Thyroid gland (tissue), 4 donors: ENCODE data around the gene XRCC6. TPM values are rescaled to one million over a fixed set of nuclear protein-coding genes. Genes with fewer than 3 reads are reported as not detected.

Experiments used
- DNase-seq, 2 donors: peaks; one replicate each; pipeline ENCODE4 v3.0.0-alpha.2; 2019
- H3K27ac ChIP-seq, 3 donors: fragments of 200-600 bp; sonication (generic); 1 replicate in 2 of 3; 2 replicates in 1 of 3; pipeline ENCODE4 v1.5.1; 2016 to 2019; ENCODE audit warnings: mild to moderate bottlenecking in 1 of 3, moderate library complexity in 1 of 3
- H3K27me3 ChIP-seq: fragments of 200-600 bp; sonication (generic); one replicate; pipeline ENCODE4 v1.5.1; 2019
- H3K36me3 ChIP-seq, 2 donors: fragments of 200-600 bp; sonication (generic); one replicate each; pipeline ENCODE4 v1.5.1; 2016 to 2019
- H3K4me1 ChIP-seq, 2 donors: fragments of 200-600 bp; sonication (generic); one replicate each; pipeline ENCODE4 v1.5.1; 2017 to 2019
- H3K4me3 ChIP-seq, 3 donors: fragments of 200-600 bp; sonication (generic); replicated peaks in 1 of 3; 1 replicate in 2 of 3; 2 replicates in 1 of 3; pipeline ENCODE4 v1.5.1; 2016; ENCODE audit warnings: mild to moderate bottlenecking in 1 of 3
- H3K9me3 ChIP-seq: fragments of 200-600 bp; sonication (generic); one replicate; pipeline ENCODE4 v1.5.1; 2017
- POLR2A ChIP-seq, 2 donors: fragments of 450-650 bp; IDR thresholded peaks; one replicate each; pipeline ENCODE4 v1.6.1; 2017; ENCODE audit warnings: antibody characterized with exemption in 2 of 2, mild to moderate bottlenecking in 2 of 2, moderate library complexity in 1 of 2
- WGBS, 2 donors: methylation state at CpG; one replicate each; pipeline ENCODE4 v1.1.5; 2017; 5-methylcytosine and 5-hydroxymethylcytosine counted together
- intact Hi-C: fragments of 100-400 bp; cut with DNase I; formaldehyde crosslinking; loops from one replicate; pipeline ENCODE4 v1.15.1; 2023
- total RNA-seq, 4 donors: library from RNA; depleted of rRNA; stranded (reverse); fragments of >200 nt; gene quantifications; one replicate each; pipeline ENCODE4 v1.2.3, GENCODE V29; 2016
- TF ChIP-seq, protein P1 (sequence below), 6 experiments: fragments of 200-600 bp in 3 of 6; fragments of 450-650 bp in 3 of 6; sonication (generic) in 3 of 6; IDR thresholded peaks; one replicate each; pipeline ENCODE4 v1.5.1; 2016 to 2019; ENCODE audit warnings: antibody characterized with exemption in 6 of 6, mild to moderate bottlenecking in 2 of 6, inconsistent platforms in 1 of 6, moderate library complexity in 1 of 6

Gene XRCC6
- total RNA-seq, 4 donors from 2014 or later, result 171 to 220 (median 195) TPM

DNA sequence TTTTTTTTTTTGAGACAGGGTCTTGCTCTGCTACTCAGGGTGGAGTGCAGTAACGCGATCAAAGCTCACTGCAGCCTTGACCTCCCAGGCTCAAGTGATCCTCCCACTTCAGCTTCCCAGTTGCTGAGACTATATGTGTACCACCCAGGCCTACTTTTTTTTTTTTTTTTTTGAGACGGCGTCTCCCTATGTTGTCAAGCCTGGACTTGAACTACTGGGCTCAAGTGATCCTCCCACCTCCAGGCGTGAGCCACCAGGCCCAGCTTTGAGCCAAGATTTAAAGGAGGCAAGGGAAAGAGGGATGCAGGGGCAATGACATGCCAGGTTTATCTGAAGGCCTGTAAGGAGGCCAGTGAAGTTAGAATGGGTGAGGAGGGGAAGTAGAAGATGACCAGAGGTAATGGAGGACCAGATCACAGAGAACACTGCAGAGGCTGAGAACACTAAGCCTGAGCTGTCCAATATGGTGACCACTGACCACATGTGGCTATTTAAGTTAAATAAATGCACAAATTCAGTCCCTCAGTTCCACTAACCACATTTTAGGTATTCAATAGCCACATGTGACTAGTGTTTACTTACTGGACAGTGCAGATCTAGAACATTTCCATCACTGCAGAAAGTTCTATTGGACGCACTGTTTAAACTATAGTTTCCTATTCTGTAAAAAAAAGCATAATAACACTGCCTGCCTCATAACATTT, 8.3 kb upstream of the XRCC6 start:
- Histone ChIP-seq H3K27me3 (no peaks in the 10 kb centered on the region), H3K9me3 (no peaks in the 10 kb centered on the region), H3K36me3 (no peaks in the 10 kb centered on the region), H3K4me1 (no peaks in the 10 kb centered on the region), H3K4me3 (no peak overlapping the region), H3K27ac (no peak overlapping the region)
- DNase-seq, result no peak
- WGBS, 2 donors, result 95 to 97% methylated on average over 6 of the region's 6 CpGs
- intact Hi-C loops, result no loop called here
- TF ChIP-seq, protein P1, sequence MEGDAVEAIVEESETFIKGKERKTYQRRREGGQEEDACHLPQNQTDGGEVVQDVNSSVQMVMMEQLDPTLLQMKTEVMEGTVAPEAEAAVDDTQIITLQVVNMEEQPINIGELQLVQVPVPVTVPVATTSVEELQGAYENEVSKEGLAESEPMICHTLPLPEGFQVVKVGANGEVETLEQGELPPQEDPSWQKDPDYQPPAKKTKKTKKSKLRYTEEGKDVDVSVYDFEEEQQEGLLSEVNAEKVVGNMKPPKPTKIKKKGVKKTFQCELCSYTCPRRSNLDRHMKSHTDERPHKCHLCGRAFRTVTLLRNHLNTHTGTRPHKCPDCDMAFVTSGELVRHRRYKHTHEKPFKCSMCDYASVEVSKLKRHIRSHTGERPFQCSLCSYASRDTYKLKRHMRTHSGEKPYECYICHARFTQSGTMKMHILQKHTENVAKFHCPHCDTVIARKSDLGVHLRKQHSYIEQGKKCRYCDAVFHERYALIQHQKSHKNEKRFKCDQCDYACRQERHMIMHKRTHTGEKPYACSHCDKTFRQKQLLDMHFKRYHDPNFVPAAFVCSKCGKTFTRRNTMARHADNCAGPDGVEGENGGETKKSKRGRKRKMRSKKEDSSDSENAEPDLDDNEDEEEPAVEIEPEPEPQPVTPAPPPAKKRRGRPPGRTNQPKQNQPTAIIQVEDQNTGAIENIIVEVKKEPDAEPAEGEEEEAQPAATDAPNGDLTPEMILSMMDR (IDR thresholded peaks at IDR 0.05), result no peak
- no peak for TF ChIP-seq POLR2A (IDR thresholded peaks at IDR 0.05)

DNA sequence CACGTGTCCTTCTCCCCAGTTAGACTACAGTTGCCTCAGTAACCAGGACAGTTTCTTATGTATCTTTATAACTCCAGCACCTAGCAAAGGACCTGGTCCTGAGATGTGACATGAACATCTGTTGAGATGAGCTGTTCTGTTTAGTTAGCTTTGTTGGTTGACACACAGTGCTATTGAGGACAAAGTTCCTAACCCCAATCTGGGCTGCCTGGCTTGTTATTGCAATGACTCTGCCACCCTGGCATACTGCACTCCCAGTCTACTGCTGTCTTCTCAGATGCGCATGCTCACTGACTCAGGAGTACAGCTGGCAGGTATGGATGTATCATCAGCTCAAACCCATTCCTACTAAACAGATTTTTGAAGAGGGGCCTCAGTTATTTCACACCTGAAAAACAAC, 7.6 kb upstream of the XRCC6 start:
- no peak overlapping the region for H3K27ac ChIP-seq

DNA sequence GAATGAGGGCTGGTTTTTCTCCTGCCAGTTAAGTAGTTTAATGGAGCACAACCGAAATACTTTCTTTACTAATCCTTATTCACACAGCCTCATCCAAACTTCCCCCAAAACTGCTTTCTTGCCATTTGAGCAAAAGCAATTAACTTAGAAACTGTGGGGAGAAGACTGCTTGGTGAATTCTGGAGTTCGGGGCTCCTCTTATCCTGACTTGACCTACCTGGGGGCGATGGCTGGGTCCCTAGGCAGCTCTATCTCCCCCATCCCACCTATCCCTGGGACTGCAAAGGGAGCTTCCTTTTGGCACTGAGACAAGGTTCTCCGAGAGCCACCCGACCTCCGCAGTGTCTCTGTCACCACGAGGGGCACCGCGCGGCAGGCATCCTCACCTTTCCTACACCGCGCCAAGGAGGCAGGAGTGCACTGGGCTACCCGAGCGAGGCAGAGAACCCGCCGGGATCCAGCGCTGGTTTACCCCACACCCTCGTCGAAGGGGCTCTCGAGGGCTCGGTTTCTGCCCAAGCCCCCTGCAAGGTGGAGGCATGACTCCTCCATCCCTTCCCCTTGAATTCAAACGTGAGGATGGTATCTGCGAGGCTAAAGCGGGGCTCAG, 1.0 kb upstream of the XRCC6 start:
- Histone ChIP-seq H3K27ac (peak overlapping the region; percentile 70 to 92 (median 87)), H3K4me3 (peak overlapping the region; percentile 31 to 91 (median 82)), H3K4me1 (peaks cover 15 to 17% of the 10 kb centered on the region in 2 donors), H3K9me3 (no peaks in the 10 kb centered on the region), H3K36me3 (peaks cover 15 to 18% of the 10 kb centered on the region in 2 donors), H3K27me3 (no peaks in the 10 kb centered on the region)
- 2 to 6% methylated on average over 13 to 20 of the region's 24 CpGs for WGBS, 2 donors
- intact Hi-C loops, result no loop called here
- no peak for TF ChIP-seq POLR2A (IDR thresholded peaks at IDR 0.05)
- TF ChIP-seq, protein P1 (IDR thresholded peaks at IDR 0.05), result no peak
- peak; percentile 31 to 44 for DNase-seq

More for the DNA sequence above, 7.6 kb upstream of the XRCC6 start:
- Histone ChIP-seq H3K9me3 (no peaks in the 10 kb centered on the region), H3K36me3 (no peaks in the 10 kb centered on the region), H3K27me3 (no peaks in the 10 kb centered on the region), H3K4me3 (no peak overlapping the region), H3K4me1 (no peaks in the 10 kb centered on the region)
- TF ChIP-seq, protein P1 (IDR thresholded peaks at IDR 0.05), result no peak
- no peak for TF ChIP-seq POLR2A (IDR thresholded peaks at IDR 0.05)
- DNase-seq, result no peak
- WGBS, 2 donors, result 89 to 97% methylated on average over 2 of the region's 2 CpGs
- intact Hi-C loops, result no loop called here

DNA sequence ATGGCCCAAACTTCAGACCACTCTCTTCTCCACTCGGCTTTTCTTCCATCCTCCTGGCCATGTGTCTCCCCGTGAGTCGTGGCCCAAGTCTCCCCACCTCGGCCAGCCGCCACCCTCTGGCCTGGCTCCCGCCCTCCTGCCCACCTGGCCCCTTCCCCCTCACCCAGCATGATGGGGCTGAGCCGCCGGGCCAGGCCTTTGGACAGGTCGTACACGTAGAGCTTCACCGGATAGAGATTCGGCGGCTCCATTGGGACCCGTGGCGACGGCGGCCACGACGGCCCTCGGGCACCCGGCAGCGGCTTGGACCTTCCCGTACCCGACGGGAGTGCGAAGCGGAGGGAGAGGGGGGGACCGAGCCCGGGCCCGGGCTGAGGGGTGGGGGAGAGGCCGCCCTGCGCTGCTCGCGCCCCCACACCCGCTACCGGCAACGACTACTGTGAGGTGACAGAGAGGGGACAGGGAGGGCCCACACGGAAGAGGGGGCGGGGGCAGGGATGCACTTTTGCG, 451 bp upstream of the XRCC6 start, which contains the start of gene DESI1:
TSS of gene DESI1 (minus strand) at position 455 of the 510 bp plus-strand sequence. CDS start at position 251, 204 bp downstream.
- TF ChIP-seq, protein P1 (IDR thresholded peaks at IDR 0.05), result no peak
- peak in 1 of 2 donors; percentile 10 for TF ChIP-seq POLR2A (IDR thresholded peaks at IDR 0.05)
- Histone ChIP-seq H3K4me1 (peaks cover 15 to 17% of the 10 kb centered on the region in 2 donors), H3K4me3 (peak within 1 kb of the TSS; percentile 82 to 96 (median 91)), H3K27me3 (no peaks in the 10 kb centered on the region), H3K36me3 (peaks cover 20 to 24% of the 10 kb centered on the region in 2 donors), H3K27ac (peak within 1 kb of the TSS; percentile 70 to 95 (median 92)), H3K9me3 (no peaks in the 10 kb centered on the region)
- peak in 1 of 2 donors; percentile 57 for DNase-seq
- WGBS, 2 donors, result 0 to 1% methylated on average over 21 to 27 of the region's 40 CpGs
- intact Hi-C loops, result no loop called here

DNA sequence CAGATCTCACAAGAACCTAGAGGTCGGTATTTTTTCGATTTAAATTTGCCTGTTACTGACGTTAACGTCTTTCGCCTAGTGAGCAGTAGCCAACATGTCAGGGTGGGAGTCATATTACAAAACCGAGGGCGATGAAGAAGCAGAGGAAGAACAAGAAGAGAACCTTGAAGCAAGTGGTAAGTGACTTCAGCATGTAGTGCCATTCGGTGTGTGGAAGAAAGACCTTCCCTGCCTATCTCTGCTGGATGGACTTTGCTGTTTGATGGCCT, 750 bp downstream of the XRCC6 start:
- peak overlapping the region; percentile 65 to 96 (median 91) for H3K4me3 ChIP-seq
- 4 to 5% methylated on average over 8 of the region's 8 CpGs for WGBS, 2 donors
- DNase-seq, result no peak
- TF ChIP-seq, protein P1 (IDR thresholded peaks at IDR 0.05), result no peak
- TF ChIP-seq POLR2A (IDR thresholded peaks at IDR 0.05), result no peak
- H3K36me3 ChIP-seq, result peaks cover 28 to 34% of the 10 kb centered on the region in 2 donors
- no peaks in the 10 kb centered on the region for H3K9me3 ChIP-seq
- H3K27ac ChIP-seq, result peak overlapping the region in 2 of 3 donors; percentile 92 to 95
- intact Hi-C loops, result no loop called here
- H3K4me1 ChIP-seq, result peaks cover 15 to 17% of the 10 kb centered on the region in 2 donors
- no peaks in the 10 kb centered on the region for H3K27me3 ChIP-seq
